NCI-H146 (cell line): Measurements from ENCODE around the gene PGGHG.
"Not testable (repeated sequence)": the region's sequence is repeated elsewhere in the genome, so short reads cannot be mapped to it uniquely, and the experiment has no call there.

Experiments
- DNase-seq: peaks from one replicate; lab custom pipeline; 2025; lab: John Stamatoyannopoulos, UW

The PGGHG gene

GRCh38 chr11:330307-330693 is 41.4 kb downstream of the PGGHG start:
- DNase-seq = no peak

- no peak for DNase-seq
These were observed 41.9 kb downstream of the PGGHG start for GRCh38 chr11:330694-331357.

- no peak for DNase-seq
These were observed 42.6 kb downstream of the PGGHG start for GRCh38 chr11:331358-332060.

- no peak for DNase-seq
These were observed 43.9 kb downstream of the PGGHG start for GRCh38 chr11:332651-333480.

GRCh38 chr11:333616-334263 is 44.8 kb downstream of the PGGHG start:
- not testable (repeated sequence) for DNase-seq

GRCh38 chr11:334264-334994 is 45.5 kb downstream of the PGGHG start:
- DNase-seq = peak; percentile 76

GRCh38 chr11:335779-336658 is 47.1 kb downstream of the PGGHG start:
- DNase-seq = no peak

- DNase-seq = no peak
These were observed 47.8 kb downstream of the PGGHG start for GRCh38 chr11:336659-337198.

GRCh38 chr11:337711-338110 is 48.8 kb downstream of the PGGHG start:
- no peak for DNase-seq

GRCh38 chr11:339963-340362 is 51.0 kb downstream of the PGGHG start:
- DNase-seq = no peak

- no peak for DNase-seq
These were observed 51.9 kb downstream of the PGGHG start for GRCh38 chr11:340539-341512.

GRCh38 chr11:342328-342727 is 53.4 kb downstream of the PGGHG start:
- no peak for DNase-seq

GRCh38 chr11:344836-345578 is 56.1 kb downstream of the PGGHG start:
- DNase-seq = no peak
